ENCODE results near the gene TBKBP1. TPM values are rescaled to one million over a fixed set of nuclear protein-coding genes. Genes with fewer than 3 reads are reported as not detected.

Gene TBKBP1
- total and polyA plus RNA-seq, 2 of the 4 experiments (the other 2 are of a cell fraction): 3.4 to 8.5 TPM

DNA sequence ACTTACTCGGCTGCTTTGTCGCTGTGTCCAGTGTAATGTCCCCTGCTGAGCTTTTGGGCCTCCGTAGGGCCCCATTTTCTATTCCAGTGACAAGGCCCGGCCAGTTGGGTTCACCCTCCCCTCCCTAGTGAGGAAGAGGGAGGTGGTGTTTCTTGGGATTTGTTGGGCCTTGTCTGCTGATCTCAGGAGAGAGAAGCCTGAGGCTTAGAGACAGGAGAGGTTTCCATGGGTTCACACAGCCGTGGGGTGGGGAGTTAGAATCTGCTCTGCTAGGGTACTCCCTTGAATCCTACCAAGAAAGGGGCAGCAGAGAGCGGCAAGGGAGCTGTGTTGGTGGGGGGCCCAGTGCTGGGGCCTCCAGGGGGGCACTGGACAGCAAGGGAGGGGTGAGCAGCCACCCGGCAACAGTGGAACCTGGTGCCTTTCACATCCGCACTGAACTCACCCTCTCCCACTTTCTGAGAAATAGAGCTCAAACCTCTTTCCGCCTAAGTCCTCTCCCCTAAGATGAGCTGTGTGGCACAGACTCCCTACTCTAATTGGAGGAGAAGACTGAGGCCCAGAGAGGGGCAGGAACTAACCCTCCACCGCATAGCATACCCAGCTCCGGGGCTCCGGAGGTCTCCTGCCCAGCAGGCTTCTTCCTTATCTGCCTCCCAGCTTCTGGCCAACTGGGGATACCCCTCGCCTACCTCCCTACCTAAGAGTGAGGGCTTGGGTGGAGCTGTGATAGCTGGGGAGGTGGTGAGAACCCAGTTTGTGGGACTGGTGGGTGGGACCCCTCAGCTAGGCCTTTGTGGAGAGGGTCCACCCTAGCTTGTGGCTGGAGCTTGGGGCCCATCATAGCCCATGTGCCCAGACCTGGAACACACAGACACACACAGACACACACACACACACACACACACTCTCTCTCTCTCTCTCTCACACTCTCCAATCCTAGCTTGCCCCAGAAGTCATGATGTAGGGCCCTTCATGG lies 6.8 kb downstream of the TBKBP1 start:
- H2AFZ ChIP-seq (replicated peaks; ENCODE audit: low read length, poor library complexity): no peak overlapping the region

More for the DNA sequence above, 6.8 kb downstream of the TBKBP1 start:
- Histone ChIP-seq H2AK9ac (replicated peaks; ENCODE audit: low read depth, low read length, poor library complexity) (no peak overlapping the region), H2BK5ac (ENCODE audit: low read depth, low read length, poor library complexity, severe bottlenecking) (no peak overlapping the region), H3K79me1 (ENCODE audit: low read depth in 1 of 2, low read length in 2 of 2) (no peaks in the 10 kb centered on the region), H2BK20ac (ENCODE audit: low read depth, low read length) (no peak overlapping the region), H3K56ac (ENCODE audit: extremely low read depth, insufficient read depth, low read length) (no peak overlapping the region), H3K4ac (ENCODE audit: low read depth, low read length) (no peak overlapping the region), H3K27ac (ENCODE audit: insufficient read depth, low read length) (no peak overlapping the region), H3K9ac (ENCODE audit: low read depth, low read length) (no peak overlapping the region), H4K20me1 (ENCODE audit: insufficient read depth, low read length) (peaks cover 17% of the 10 kb centered on the region; the same call in 1 of the 2 replicates), H3K36me3 (ENCODE audit: control insufficient read depth, insufficient read depth, low read length) (peaks cover 27% of the 10 kb centered on the region; the same call in 1 of the 2 replicates), H3K9me1 (ENCODE audit: insufficient read depth, low read length) (no peaks in the 10 kb centered on the region), H4K91ac (ENCODE audit: insufficient read depth, low read depth, low read length) (no peak overlapping the region), H4K5ac (ENCODE audit: low read depth, low read length) (no peak overlapping the region), H3K4me2 (ENCODE audit: low read depth, low read length) (no peak overlapping the region), H3K14ac (replicated peaks; ENCODE audit: low read depth, low read length) (no peak overlapping the region), H3K4me3 (ENCODE audit: insufficient read depth, low read depth, low read length) (no peak overlapping the region), H4K8ac (ENCODE audit: low read depth in 2 of 2, low read length in 2 of 2) (no peak overlapping the region), H2AK5ac (ENCODE audit: low read depth, low read length) (no peak overlapping the region), H3K27me3 (ENCODE audit: control insufficient read depth, insufficient read depth, low read length) (no peaks in the 10 kb centered on the region), H2BK15ac (ENCODE audit: low read depth, low read length) (no peak overlapping the region), H3K9me3 (ENCODE audit: control insufficient read depth, insufficient read depth, low read length) (no peaks in the 10 kb centered on the region), H3K18ac (ENCODE audit: low read depth, low read length) (no peak overlapping the region), H2BK120ac (ENCODE audit: low read depth, low read length) (no peak overlapping the region), H3K4me1 (ENCODE audit: control insufficient read depth, insufficient read depth, low read length) (no peaks in the 10 kb centered on the region), H3K23ac (ENCODE audit: low read depth, low read length) (no peak overlapping the region)
- DNase-seq: no peak
- TF ChIP-seq, protein P1, sequence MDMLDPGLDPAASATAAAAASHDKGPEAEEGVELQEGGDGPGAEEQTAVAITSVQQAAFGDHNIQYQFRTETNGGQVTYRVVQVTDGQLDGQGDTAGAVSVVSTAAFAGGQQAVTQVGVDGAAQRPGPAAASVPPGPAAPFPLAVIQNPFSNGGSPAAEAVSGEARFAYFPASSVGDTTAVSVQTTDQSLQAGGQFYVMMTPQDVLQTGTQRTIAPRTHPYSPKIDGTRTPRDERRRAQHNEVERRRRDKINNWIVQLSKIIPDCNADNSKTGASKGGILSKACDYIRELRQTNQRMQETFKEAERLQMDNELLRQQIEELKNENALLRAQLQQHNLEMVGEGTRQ (IDR thresholded peaks at IDR 0.05; ENCODE audit: low read depth, low read length): no peak
- TF ChIP-seq NFE2L2 (IDR thresholded peaks at IDR 0.05; ENCODE audit: low read depth, low read length) (no peak), RAD21 (IDR thresholded peaks at IDR 0.05; ENCODE audit: low read length) (no peak), ELK1 (IDR thresholded peaks at IDR 0.05; ENCODE audit: borderline replicate concordance, low read depth, low read length) (no peak), SMC3 (IDR thresholded peaks at IDR 0.05; ENCODE audit: low read depth, low read length) (no peak)
- ChIA-PET POLR2A (ENCODE audit: unreplicated experiment) (no interaction called here), CTCF (no interaction called here)
- intact Hi-C loops (cut with micrococcal nuclease): no loop called here
- 100% methylated on average over 1 of the region's 13 CpGs; no CpG with 5 or more reads in 1 of the 2 experiments for WGBS, 2 experiments (ENCODE audit: extremely low coverage in 2 of 2, insufficient read length in 1 of 2)
- in situ Hi-C loops (cut with MboI; ENCODE audit: low sequenced_read_pairs): no loop called here
- BruUV-seq (replicated peaks): no TSS peak
- dilution Hi-C loops (cut with HindIII; ENCODE audit: low sequenced_read_pairs, unreplicated experiment): no loop called here
- no peak for ATAC-seq (ENCODE audit: low read depth)

All from IMR-90 (cell line).